HCT116 (cell line): Measurements from ENCODE around the gene TJP3. TPM values are rescaled to one million over a fixed set of nuclear protein-coding genes. Genes with fewer than 3 reads are reported as not detected.
A peak's percentile ranks its signal among the peaks of the same experiment; 100 is the strongest.

Experiments used
- ATAC-seq: fragments of 200-7000 bp; cut with Tn5 transposase; 2 replicates; pipeline ENCODE4 v1.9.1; 2020; ENCODE audit warnings: mild to moderate bottlenecking, moderate library complexity
- BruUV-seq: library from RNA; stranded (reverse); fragments of 400-500 nt; replicated peaks from 2 replicates; lab custom pipeline; 2021; lab: Mats Ljungman, UMichigan
- CTCF ChIA-PET: fragments of 300-600 bp; sonication (Branson Sonifier 250); formaldehyde crosslinking; loops from one replicate; lab custom pipeline; 2021; ENCODE audit warnings: antibody characterized with exemption; lab: Charles Lee
- POLR2A ChIA-PET: fragments of 300-600, 350-600 bp; sonication (Branson Sonifier 250); formaldehyde crosslinking; loops from one replicate; lab custom pipeline; 2021; ENCODE audit warnings: antibody characterized with exemption; lab: Charles Lee
- RAD21 ChIA-PET, 2 experiments: fragments of 300-600 bp; sonication (Branson Sonifier 250); formaldehyde crosslinking; loops; one replicate each; lab custom pipeline; 2023; ENCODE audit warnings: low total read pairs in 2 of 2; ENCODE audit not compliant: uncharacterized antibody in 2 of 2, unreplicated experiment in 2 of 2, low non-redundant PET in 1 of 2; lab: Charles Lee
- DNase-seq: peaks from one replicate; pipeline ENCODE4 v3.0.0-alpha.2; 2010; ENCODE audit warnings: low read depth, low spot score
- H2AFZ ChIP-seq: fragments of 200-600 bp; shearing (Covaris generic), sonication (generic); 2 replicates; pipeline ENCODE4 v1.6.1; 2017; ENCODE audit warnings: low read depth, mixed run types, mixed read lengths, antibody characterized with exemption, low read length; ENCODE audit not compliant: poor library complexity, severe bottlenecking
- H3K27ac ChIP-seq: 2 replicates; pipeline ENCODE4 v1.5.1; 2012; ENCODE audit warnings: low read depth, low read length
- H3K27me3 ChIP-seq: fragments of 200-600 bp; sonication (generic); 2 replicates; pipeline ENCODE4 v1.6.1; 2016; ENCODE audit warnings: mixed run types, low read length, mixed read lengths; ENCODE audit not compliant: insufficient read depth
- H3K36me3 ChIP-seq, 2 experiments: fragments of 200-500 bp in 1 of 2; fragments of 200-600 bp in 1 of 2; sonication (Bioruptor generic) in 1 of 2; sonication (generic) in 1 of 2; 2 replicates each; pipeline versions ENCODE4 v1.5.1 to v1.6.1; 2014 to 2016; ENCODE audit warnings: low read length in 2 of 2, inconsistent platforms in 1 of 2, mixed read lengths in 1 of 2, mixed run types in 1 of 2; ENCODE audit not compliant: insufficient read depth in 2 of 2, control insufficient read depth in 1 of 2
- H3K4me1 ChIP-seq, 2 experiments: fragments of 200-600 bp in 1 of 2; sonication (generic) in 1 of 2; 2 replicates each; pipeline versions ENCODE4 v1.5.1 to v1.6.1; 2012 to 2017; ENCODE audit warnings: low read length in 2 of 2, inconsistent platforms in 1 of 2, mild to moderate bottlenecking in 1 of 2, mixed read lengths in 1 of 2, mixed run types in 1 of 2, moderate library complexity in 1 of 2; ENCODE audit not compliant: insufficient read depth in 2 of 2, control insufficient read depth in 1 of 2
- H3K4me2 ChIP-seq: fragments of 200-600 bp; sonication (generic); 2 replicates; pipeline ENCODE4 v1.6.1; 2017; ENCODE audit warnings: mixed run types, low read length, mixed read lengths
- H3K4me3 ChIP-seq, 2 experiments: fragments of 200-600 bp in 1 of 2; sonication (generic) in 1 of 2; replicated peaks in 1 of 2; 2 replicates each; pipeline ENCODE4 v1.5.1; 2011 to 2016; ENCODE audit warnings: low read length in 2 of 2, control low read depth in 1 of 2, low read depth in 1 of 2, mild to moderate bottlenecking in 1 of 2, mixed read lengths in 1 of 2, mixed run types in 1 of 2
- H3K79me2 ChIP-seq: fragments of 200-600 bp; sonication (generic); 2 replicates; pipeline ENCODE4 v1.6.1; 2017; ENCODE audit warnings: mild to moderate bottlenecking, mixed run types, low read length, moderate library complexity, mixed read lengths; ENCODE audit not compliant: insufficient read depth
- H3K9ac ChIP-seq: fragments of 200-600 bp; sonication (generic); 2 replicates; pipeline ENCODE4 v1.6.1; 2016; ENCODE audit warnings: low read length, mixed read lengths
- H3K9me2 ChIP-seq: fragments of 200-600 bp; sonication (generic), shearing (Covaris generic); 2 replicates; pipeline ENCODE4 v1.6.1; 2017; ENCODE audit warnings: mixed run types, mild to moderate bottlenecking, moderate library complexity; ENCODE audit not compliant: insufficient read depth
- H3K9me3 ChIP-seq, 2 experiments: fragments of 200-500 bp in 1 of 2; fragments of 200-600 bp in 1 of 2; sonication (Bioruptor generic) in 1 of 2; sonication (generic) in 1 of 2; 2 replicates each; pipeline ENCODE4 v1.6.1; 2014 to 2017; ENCODE audit warnings: low read length in 2 of 2, mixed read lengths in 2 of 2, inconsistent platforms in 1 of 2, low read depth in 1 of 2, mild to moderate bottlenecking in 1 of 2, mixed run types in 1 of 2, moderate library complexity in 1 of 2; ENCODE audit not compliant: control insufficient read depth in 1 of 2, insufficient read depth in 1 of 2
- H4K20me1 ChIP-seq: fragments of 200-600 bp; sonication (generic), shearing (Covaris generic); 2 replicates; pipeline ENCODE4 v1.6.1; 2017; ENCODE audit warnings: mixed run types, mild to moderate bottlenecking, moderate library complexity; ENCODE audit not compliant: insufficient read depth
- CBX3 ChIP-seq: IDR thresholded peaks from 2 replicates; pipeline ENCODE4 v1.6.1; 2012; ENCODE audit warnings: low read depth
- CEBPB ChIP-seq: IDR thresholded peaks from 2 replicates; pipeline ENCODE4 v1.6.1; 2012; ENCODE audit warnings: low read depth
- CTCF ChIP-seq, 3 experiments: fragments of 200-600 bp in 1 of 3; sonication (generic) in 1 of 3; IDR thresholded peaks in 2 of 3; conservative IDR thresholded peaks in 1 of 3; 2 replicates each; pipeline ENCODE4 v1.5.1; 2012 to 2017; ENCODE audit warnings: low read depth in 2 of 3, low read length in 2 of 3, antibody characterized with exemption in 1 of 3, borderline replicate concordance in 1 of 3, control low read depth in 1 of 3, mild to moderate bottlenecking in 1 of 3, mixed read lengths in 1 of 3, mixed run types in 1 of 3, moderate library complexity in 1 of 3; ENCODE audit not compliant: insufficient read depth in 1 of 3
- ELF1 ChIP-seq: IDR thresholded peaks from 2 replicates; pipeline ENCODE4 v1.6.1; 2012; ENCODE audit warnings: low read depth, borderline replicate concordance
- POLR2A ChIP-seq: IDR thresholded peaks from 2 replicates; pipeline ENCODE4 v1.7.0; 2011; ENCODE audit warnings: borderline replicate concordance; ENCODE audit not compliant: insufficient read depth, insufficient read length; ENCODE audit errors: extremely low read depth
- RAD21 ChIP-seq: IDR thresholded peaks from 2 replicates; pipeline ENCODE4 v1.6.1; 2012; ENCODE audit warnings: low read depth, mild to moderate bottlenecking
- SIN3A ChIP-seq: IDR thresholded peaks from 2 replicates; pipeline ENCODE4 v1.6.1; 2012; ENCODE audit warnings: low read depth
- SP1 ChIP-seq: IDR thresholded peaks from 2 replicates; pipeline ENCODE4 v1.6.1; 2012; ENCODE audit warnings: low read depth
- TCF7L2 ChIP-seq: IDR thresholded peaks from 2 replicates; pipeline ENCODE4 v1.7.0; 2011; ENCODE audit warnings: borderline replicate concordance, inconsistent platforms; ENCODE audit not compliant: insufficient read depth, insufficient read length; ENCODE audit errors: extremely low read depth
- YY1 ChIP-seq: IDR thresholded peaks from 2 replicates; pipeline ENCODE4 v1.6.1; 2011; ENCODE audit warnings: low read length, low read depth, moderate library complexity, mild to moderate bottlenecking; ENCODE audit not compliant: insufficient replicate concordance; ENCODE audit errors: extremely low read depth
- ZFX ChIP-seq: fragments of 450-650 bp; IDR thresholded peaks from 2 replicates; pipeline ENCODE4 v1.6.1; 2017
- ZNF274 ChIP-seq: fragments of 200-500 bp; sonication (Bioruptor generic); IDR thresholded peaks from 2 replicates; pipeline ENCODE4 v1.6.1; 2014; ENCODE audit warnings: mild to moderate bottlenecking, low read depth, low read length, inconsistent platforms
- intact Hi-C: fragments of 100-400 bp; cut with micrococcal nuclease; formaldehyde crosslinking; loops from 2 replicates; pipeline ENCODE4 v1.10.0; 2022
- total RNA-seq: library from RNA; stranded (reverse); gene quantifications from one replicate; pipeline ENCODE4 v1.2.1, GENCODE V29; 2021; ENCODE audit not compliant: unreplicated experiment
- TF ChIP-seq, protein P1 (sequence below): IDR thresholded peaks from 2 replicates; pipeline ENCODE4 v1.6.1; 2012; ENCODE audit warnings: low read depth
- TF ChIP-seq, protein P2 (sequence below): IDR thresholded peaks from 2 replicates; pipeline ENCODE4 v1.6.1; 2012
- TF ChIP-seq, protein P3 (sequence below): IDR thresholded peaks from 2 replicates; pipeline ENCODE4 v1.6.1; 2012
- TF ChIP-seq, protein P4 (sequence below): IDR thresholded peaks from 2 replicates; pipeline ENCODE4 v1.6.1; 2011; ENCODE audit warnings: mild to moderate bottlenecking, low read length, moderate library complexity; ENCODE audit not compliant: insufficient replicate concordance; ENCODE audit errors: extremely low read depth

TJP3 gene
- total RNA-seq, 1 experiment from 2014 or later: 69.6 TPM

- H3K9me2 ChIP-seq: no peaks in the 10 kb centered on the region
- POLR2A ChIA-PET: no interaction called here
- intact Hi-C loops: no loop called here
- no peak overlapping the region for H2AFZ ChIP-seq
- H3K4me1 ChIP-seq: no peaks in the 10 kb centered on the region
- no peak overlapping the region for H3K27ac ChIP-seq
- DNase-seq: no peak
- H3K9me3 ChIP-seq: peaks cover 9 to 21% of the 10 kb centered on the region in 2 experiments; a peak in 3 of 4 replicates
- no peak overlapping the region for H3K4me3 ChIP-seq
- H4K20me1 ChIP-seq: no peaks in the 10 kb centered on the region
- BruUV-seq: no TSS peak
- RAD21 ChIA-PET: no interaction called here
- no peaks in the 10 kb centered on the region for H3K36me3 ChIP-seq
- H3K79me2 ChIP-seq: no peaks in the 10 kb centered on the region
- TF ChIP-seq, protein P1, sequence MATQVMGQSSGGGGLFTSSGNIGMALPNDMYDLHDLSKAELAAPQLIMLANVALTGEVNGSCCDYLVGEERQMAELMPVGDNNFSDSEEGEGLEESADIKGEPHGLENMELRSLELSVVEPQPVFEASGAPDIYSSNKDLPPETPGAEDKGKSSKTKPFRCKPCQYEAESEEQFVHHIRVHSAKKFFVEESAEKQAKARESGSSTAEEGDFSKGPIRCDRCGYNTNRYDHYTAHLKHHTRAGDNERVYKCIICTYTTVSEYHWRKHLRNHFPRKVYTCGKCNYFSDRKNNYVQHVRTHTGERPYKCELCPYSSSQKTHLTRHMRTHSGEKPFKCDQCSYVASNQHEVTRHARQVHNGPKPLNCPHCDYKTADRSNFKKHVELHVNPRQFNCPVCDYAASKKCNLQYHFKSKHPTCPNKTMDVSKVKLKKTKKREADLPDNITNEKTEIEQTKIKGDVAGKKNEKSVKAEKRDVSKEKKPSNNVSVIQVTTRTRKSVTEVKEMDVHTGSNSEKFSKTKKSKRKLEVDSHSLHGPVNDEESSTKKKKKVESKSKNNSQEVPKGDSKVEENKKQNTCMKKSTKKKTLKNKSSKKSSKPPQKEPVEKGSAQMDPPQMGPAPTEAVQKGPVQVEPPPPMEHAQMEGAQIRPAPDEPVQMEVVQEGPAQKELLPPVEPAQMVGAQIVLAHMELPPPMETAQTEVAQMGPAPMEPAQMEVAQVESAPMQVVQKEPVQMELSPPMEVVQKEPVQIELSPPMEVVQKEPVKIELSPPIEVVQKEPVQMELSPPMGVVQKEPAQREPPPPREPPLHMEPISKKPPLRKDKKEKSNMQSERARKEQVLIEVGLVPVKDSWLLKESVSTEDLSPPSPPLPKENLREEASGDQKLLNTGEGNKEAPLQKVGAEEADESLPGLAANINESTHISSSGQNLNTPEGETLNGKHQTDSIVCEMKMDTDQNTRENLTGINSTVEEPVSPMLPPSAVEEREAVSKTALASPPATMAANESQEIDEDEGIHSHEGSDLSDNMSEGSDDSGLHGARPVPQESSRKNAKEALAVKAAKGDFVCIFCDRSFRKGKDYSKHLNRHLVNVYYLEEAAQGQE: no peak
- no peak for TF ChIP-seq RAD21
- TF ChIP-seq ELF1: no peak
- no peak for TF ChIP-seq POLR2A
- no peak for TF ChIP-seq CBX3
- no peak for TF ChIP-seq ZNF274
- TF ChIP-seq, protein P2, sequence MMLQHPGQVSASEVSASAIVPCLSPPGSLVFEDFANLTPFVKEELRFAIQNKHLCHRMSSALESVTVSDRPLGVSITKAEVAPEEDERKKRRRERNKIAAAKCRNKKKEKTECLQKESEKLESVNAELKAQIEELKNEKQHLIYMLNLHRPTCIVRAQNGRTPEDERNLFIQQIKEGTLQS: no peak
- TF ChIP-seq YY1: no peak
- TF ChIP-seq CTCF (IDR thresholded peaks at IDR 0.05 in 2 of 3, conservative IDR thresholded peaks at IDR 0.05 in 1 of 3; ENCODE audit: borderline replicate concordance in 1 of 3, insufficient read depth in 1 of 3, low read depth in 2 of 3, low read length in 2 of 3): no peak
- TF ChIP-seq, protein P3, sequence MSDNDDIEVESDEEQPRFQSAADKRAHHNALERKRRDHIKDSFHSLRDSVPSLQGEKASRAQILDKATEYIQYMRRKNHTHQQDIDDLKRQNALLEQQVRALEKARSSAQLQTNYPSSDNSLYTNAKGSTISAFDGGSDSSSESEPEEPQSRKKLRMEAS: no peak
- TF ChIP-seq TCF7L2: no peak
- TF ChIP-seq ZFX: no peak
- TF ChIP-seq CEBPB: no peak
- TF ChIP-seq SP1: no peak
- TF ChIP-seq, protein P4, sequence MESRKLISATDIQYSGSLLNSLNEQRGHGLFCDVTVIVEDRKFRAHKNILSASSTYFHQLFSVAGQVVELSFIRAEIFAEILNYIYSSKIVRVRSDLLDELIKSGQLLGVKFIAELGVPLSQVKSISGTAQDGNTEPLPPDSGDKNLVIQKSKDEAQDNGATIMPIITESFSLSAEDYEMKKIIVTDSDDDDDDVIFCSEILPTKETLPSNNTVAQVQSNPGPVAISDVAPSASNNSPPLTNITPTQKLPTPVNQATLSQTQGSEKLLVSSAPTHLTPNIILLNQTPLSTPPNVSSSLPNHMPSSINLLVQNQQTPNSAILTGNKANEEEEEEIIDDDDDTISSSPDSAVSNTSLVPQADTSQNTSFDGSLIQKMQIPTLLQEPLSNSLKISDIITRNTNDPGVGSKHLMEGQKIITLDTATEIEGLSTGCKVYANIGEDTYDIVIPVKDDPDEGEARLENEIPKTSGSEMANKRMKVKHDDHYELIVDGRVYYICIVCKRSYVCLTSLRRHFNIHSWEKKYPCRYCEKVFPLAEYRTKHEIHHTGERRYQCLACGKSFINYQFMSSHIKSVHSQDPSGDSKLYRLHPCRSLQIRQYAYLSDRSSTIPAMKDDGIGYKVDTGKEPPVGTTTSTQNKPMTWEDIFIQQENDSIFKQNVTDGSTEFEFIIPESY: no peak
- no peak for TF ChIP-seq SIN3A
- H3K4me2 ChIP-seq: no peak overlapping the region
- H3K9ac ChIP-seq: no peak overlapping the region
- peak; percentile 39; the same call in 1 of the 2 replicates for ATAC-seq
- CTCF ChIA-PET: no interaction called here
- no peaks in the 10 kb centered on the region for H3K27me3 ChIP-seq
These were observed 76.6 kb downstream of the TJP3 start for GRCh38 chr19:3784607-3785450.
